Stimulated activated CD8-positive, alpha-beta memory T cell treated with anti-CD3 and anti-CD28 coated beads, Interleukin-7, amount 100 ng/mL, for 4 hours (primary cell): Measurements from ENCODE around the gene TAS2R7.
"Not testable (repeated sequence)": the region's sequence is repeated elsewhere in the genome, so short reads cannot be mapped to it uniquely, and the experiment has no call there.

Experiments used
- DNase-seq, 2 donors: peaks; one replicate each; pipeline ENCODE4 v3.0.0-alpha.2; 2020; ENCODE audit warnings: low read depth in 2 of 2

TAS2R7 gene

GRCh38 chr12:10802587-10802986 is at the start of gene TAS2R7:
TAS2R7 (minus strand) TSS chr12:10802627; CDS start chr12:10802570, 57 bp downstream.
- no peak for DNase-seq

GRCh38 chr12:10851243-10851858 is 48.9 kb upstream of the TAS2R7 start:
- DNase-seq: no peak

- no peak for DNase-seq
Measured at GRCh38 chr12:10849425-10849878, 47.0 kb upstream of the TAS2R7 start, which contains the start of gene PRR4. PRR4 (minus strand) TSS chr12:10849475; CDS start chr12:10849437, 38 bp downstream.

- no peak for DNase-seq
Measured at GRCh38 chr12:10847744-10848143, 45.3 kb upstream of the TAS2R7 start.

- DNase-seq: no peak
Measured at GRCh38 chr12:10842862-10843261, 40.4 kb upstream of the TAS2R7 start.

- no peak for DNase-seq
Measured at GRCh38 chr12:10838461-10838860, 36.0 kb upstream of the TAS2R7 start.

- no peak for DNase-seq
Measured at GRCh38 chr12:10829994-10830393, 27.6 kb upstream of the TAS2R7 start.

- DNase-seq: no peak
Measured at GRCh38 chr12:10826258-10826657, 23.8 kb upstream of the TAS2R7 start, which contains the start of gene TAS2R10. TAS2R10 (minus strand) TSS chr12:10826358; CDS start chr12:10826269, 89 bp downstream.

GRCh38 chr12:10824957-10825356 is 22.5 kb upstream of the TAS2R7 start:
- DNase-seq: no peak

- DNase-seq: no peak
Measured at GRCh38 chr12:10811883-10812536, 9.6 kb upstream of the TAS2R7 start.

- no peak for DNase-seq
Measured at GRCh38 chr12:10810068-10810467, 7.6 kb upstream of the TAS2R7 start, which contains the start of gene TAS2R9. TAS2R9 (minus strand) TSS chr12:10810168; CDS start chr12:10810075, 93 bp downstream.

- DNase-seq: no peak
Measured at GRCh38 chr12:10807186-10807585, 4.8 kb upstream of the TAS2R7 start, which contains the start of gene TAS2R8. TAS2R8 (minus strand) TSS chr12:10807286; CDS start chr12:10806980, 306 bp downstream.

- no peak for DNase-seq
Measured at GRCh38 chr12:10801741-10802140, 686 bp downstream of the TAS2R7 start.

- no peak for DNase-seq
Measured at GRCh38 chr12:10794222-10794621, 8.2 kb downstream of the TAS2R7 start.

- not testable (repeated sequence) for DNase-seq
Measured at GRCh38 chr12:10791769-10792168, 10.7 kb downstream of the TAS2R7 start.

- no peak for DNase-seq
Measured at GRCh38 chr12:10783252-10783651, 19.2 kb downstream of the TAS2R7 start.

- no peak for DNase-seq
Measured at GRCh38 chr12:10779103-10779502, 23.3 kb downstream of the TAS2R7 start.

GRCh38 chr12:10771132-10771733 is 31.2 kb downstream of the TAS2R7 start:
- DNase-seq: no peak

- no peak for DNase-seq
Measured at GRCh38 chr12:10759657-10760056, 42.8 kb downstream of the TAS2R7 start.

- DNase-seq: no peak
Measured at GRCh38 chr12:10756194-10756593, 46.2 kb downstream of the TAS2R7 start.

GRCh38 chr12:10753059-10753458 is 49.4 kb downstream of the TAS2R7 start:
- no peak for DNase-seq
